NCI-H2029 treated with DMSO at 0.1 percent for 48 hours (cell line): ENCODE measurements around the gene SERINC3.

Experiments used
- DNase-seq: peaks from one replicate; lab custom pipeline; 2025; lab: John Stamatoyannopoulos, UW

Gene SERINC3

DNA sequence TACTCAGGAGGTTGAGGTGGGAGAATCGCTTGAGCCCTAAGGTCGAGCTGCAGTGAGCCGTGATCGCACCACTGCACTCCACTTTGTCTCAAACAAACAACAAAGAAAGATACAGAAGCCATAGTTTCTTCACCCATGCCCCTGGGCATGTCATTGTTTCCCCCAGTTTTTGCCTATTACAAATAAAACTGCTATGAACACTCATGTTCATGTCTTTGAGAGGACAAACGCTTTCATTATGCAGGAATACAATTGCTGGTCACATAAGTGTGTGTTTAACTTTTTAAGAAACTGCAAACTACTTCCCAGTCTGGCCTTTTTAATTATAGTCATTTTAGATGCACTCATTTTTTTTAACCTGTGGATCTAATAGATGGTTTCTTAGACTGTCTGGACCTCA lies 58.4 kb downstream of the SERINC3 start:
- no peak for DNase-seq

DNA sequence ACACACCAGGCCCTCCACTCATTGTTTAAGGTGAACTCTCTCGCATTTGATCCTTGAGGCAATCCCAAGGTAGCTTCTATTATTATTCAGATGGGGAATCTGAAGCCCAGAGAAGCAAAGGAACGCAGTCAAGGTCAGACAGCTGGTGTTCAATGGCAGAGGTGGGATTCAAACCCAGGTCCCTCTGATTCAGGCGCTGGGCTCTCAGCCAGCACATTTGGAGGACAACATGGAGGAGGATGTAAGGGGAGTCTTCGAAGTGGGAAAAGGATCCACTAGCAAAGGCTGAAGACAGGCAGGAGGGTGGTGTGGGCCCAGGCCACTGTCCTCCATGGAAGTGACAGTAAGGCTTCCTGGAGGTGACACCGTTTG lies 60.1 kb downstream of the SERINC3 start:
- DNase-seq: no peak

DNA sequence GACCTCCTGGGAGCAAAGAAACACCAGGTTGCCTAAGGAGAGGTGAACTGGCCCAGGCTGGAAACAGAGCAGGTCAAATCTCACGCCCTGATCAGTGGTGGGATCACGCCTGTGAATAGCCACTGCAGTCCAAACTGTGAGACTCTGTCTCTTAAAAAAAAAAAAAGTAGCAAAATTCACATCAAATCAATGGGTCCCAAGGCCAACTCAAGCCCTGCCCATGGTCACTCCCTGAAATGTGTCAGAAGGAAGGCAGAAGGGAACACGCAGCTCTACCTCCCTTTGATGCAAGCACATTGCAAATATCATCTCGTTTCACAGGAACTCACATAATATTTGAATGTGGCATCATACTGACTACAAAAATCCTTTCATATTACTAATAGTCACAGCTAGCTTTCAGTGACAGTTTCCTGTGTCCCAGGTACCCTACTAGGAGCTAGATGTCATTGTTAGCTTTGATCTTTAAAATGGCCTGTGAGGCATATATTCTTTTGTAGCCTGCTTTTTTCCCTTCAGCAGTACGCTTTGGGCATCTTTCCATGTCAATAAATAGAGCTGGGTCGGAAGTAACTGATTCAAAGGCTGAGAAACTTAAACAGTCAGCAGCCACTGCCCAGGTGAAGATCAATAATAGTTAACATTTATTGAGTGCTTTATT lies 60.6 kb downstream of the SERINC3 start:
- DNase-seq: no peak

DNA sequence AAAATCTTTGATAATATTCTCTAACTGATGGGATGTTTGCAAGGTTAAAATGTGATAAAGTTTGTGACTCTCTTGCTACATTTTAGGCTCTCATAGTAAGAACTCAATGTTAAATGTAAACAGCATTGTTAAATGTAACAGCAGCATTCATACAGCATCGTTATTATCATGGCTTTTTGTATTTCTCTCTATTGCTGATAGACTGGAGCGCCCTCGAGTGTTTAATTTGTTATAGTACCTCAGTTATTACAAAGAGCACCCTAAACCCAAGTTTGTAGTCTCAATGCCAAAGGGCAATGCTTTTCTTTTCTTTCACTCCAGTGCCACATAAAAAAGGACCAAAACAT lies 61.1 kb downstream of the SERINC3 start:
- no peak for DNase-seq

DNA sequence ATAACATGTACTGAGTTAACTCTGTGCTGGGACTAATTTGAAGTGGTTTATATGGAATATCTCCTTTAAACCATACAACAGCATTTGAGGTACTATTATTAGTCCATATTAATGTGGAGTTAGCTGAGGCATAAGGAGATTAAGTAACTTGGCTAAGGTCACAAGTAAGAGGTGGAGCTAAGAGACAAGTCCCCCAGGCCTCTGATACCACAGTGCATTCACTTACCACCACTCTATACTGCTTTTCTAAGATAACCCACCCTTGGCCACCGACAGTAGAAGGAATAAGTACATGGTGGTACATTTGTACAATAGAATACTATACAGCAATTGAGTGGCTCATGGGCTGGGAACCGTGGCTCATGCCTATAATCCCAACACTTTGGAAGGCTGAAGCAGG lies 62.6 kb downstream of the SERINC3 start:
- DNase-seq: no peak

DNA sequence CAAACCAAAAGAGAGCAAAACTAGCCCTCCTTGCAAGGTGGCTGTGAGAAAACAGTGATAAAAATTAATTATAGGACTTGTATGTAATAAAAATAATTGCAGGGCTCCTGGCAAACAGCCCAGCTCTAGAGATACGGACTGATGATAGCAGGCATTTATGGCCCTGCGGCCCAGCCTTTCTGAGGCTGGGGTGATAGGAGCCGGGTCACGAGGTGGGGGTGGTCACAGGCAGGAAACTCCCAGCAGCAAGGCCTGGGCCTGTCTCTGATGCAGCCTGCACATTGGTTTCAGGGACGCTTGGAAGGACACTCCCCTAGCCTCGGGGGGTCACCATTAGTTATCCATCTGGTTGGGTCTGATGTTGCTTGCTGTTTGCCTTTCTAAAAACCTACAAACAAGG lies 64.9 kb downstream of the SERINC3 start:
- DNase-seq: no peak

DNA sequence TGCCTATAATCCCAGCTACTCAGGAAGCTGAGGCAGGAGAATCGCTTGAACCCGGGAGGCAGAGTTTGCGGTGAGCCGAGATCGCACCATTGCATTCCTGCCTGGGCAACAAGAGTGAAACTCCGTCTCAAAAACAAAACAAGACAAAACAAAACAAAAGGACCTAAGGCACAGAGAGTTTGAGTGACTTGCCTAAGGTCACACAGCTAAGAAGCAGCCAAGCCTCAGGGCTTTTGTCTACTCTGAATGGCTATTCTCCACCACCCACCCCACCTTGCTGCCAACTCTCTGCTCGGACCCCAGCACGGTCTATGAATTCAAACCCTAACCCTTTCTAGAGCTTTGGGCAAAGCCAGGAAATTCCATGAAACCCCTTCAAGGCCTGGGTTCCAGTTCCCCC lies 65.3 kb downstream of the SERINC3 start:
- no peak for DNase-seq

DNA sequence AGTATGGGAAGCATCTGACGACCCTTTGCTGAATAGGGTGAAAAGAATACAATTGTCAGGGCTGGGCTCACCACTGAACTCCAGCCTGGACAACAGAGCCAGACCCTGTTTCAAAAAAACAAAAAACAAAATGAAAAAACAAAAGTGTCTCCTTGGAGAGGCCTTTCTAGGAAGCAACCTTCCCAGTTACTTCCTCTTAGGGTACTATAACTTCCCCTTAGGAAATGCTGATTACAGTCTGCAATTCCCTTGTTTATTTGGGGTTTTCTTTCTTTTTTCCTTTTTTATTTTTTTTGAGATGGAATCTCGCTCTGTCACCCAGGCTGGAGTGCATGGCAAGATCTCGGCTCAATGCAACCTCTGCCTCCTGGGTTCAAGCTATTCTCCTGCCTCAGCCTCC lies 66.7 kb downstream of the SERINC3 start:
- DNase-seq: no peak

DNA sequence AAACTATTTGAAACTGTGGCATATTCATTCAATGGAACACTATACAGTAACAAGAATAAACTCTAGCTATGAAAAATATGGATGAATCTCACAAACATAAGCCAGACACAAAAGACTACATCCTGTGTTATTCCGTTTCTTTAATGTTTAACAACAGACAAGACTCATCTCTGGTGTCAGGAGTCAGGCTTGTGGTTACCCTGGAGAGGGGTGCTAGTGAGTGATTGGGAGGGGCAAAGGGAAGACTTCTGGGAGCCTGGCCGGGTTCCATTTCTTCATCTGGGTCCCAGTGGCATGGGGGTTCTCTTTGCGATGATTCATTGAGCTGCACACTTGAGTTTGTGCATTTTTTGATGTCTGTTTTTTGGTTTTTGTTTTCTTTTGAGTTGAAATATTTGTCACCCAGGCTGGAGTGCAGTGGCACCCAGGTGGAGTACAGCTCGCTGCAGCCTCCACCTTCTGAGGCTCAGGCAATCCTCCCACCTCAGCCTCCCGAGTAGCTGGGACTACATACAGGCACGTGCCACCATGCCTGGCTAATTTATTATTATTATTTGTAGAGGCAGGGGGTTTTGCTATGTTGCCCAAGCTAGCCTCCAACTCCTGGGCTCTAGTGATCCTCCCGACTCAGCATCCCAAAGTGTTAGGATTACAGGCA lies 67.4 kb downstream of the SERINC3 start:
- DNase-seq: no peak

DNA sequence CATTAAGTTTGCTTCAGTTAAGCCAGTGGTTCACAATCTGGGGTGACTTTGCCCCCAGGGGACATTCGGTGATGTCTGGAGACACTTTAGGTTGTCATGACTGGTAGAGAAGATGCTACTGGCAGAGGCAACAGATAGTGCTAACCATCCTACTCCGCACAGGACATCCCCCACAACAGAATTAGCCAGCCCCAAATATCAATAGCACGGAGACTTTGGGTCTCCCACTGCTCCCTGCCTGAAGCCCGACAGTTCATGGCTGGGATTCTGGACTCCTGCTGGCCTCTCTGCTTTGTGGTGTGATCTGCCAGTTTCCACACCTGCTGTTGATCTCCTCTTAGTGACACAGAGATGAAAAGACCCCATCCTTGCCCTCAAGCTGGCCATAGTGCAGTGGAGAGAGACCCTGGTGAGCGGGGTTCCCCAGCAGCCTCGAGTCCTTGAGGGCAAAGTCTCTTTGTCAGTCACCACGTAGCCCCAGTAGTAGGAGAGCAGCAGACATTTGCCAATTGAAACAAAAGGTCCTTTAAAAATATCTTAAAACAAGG lies 70.9 kb downstream of the SERINC3 start:
- no peak for DNase-seq

DNA sequence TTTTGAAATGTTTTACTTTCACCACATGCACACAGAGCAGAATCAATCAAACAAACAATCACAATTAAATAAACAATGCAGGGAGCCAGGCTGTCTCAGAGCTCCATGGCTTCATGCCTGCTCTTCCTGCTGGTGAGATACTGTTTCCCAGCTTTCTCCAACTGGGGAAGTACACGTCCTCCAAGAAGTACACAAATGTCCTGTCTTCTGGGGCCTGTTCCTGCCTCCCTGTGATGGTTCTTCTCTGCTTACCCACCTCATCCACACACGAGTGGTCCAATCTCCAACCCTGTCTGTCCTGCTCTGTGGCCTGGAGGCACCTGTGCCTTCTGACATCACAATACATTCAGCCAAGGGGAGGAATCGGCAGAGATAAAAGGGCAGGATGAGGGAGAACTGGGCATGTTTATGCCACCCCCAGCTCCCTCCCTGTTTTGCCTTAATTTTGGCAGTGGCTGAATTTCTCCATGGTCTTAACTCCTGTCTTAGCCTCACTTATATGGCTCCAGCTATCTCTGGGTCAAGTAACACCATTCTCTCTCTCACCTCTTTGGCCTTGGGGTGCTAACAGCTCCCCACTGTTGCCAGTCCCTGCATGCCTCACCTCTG lies 71.5 kb downstream of the SERINC3 start:
- no peak for DNase-seq

DNA sequence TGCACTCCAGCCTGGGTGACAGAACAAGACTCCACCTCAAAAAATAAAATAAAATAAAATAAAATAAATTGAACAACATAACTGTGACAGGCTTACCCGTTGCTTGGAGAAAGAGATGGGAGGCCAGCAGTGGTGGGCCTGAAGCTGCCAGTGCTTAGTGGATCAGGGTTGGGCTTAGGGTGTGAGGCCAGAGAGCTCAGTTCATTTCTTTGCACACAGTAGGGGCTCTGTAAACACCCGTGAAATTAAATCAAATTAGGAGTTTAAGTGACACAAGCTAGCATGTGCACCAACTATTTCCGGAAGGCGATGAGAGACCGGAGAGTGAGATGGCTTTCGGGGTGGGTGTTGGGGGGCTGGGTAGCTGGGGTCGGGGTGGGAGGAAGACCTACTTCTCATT lies 72.0 kb downstream of the SERINC3 start:
- DNase-seq: no peak

DNA sequence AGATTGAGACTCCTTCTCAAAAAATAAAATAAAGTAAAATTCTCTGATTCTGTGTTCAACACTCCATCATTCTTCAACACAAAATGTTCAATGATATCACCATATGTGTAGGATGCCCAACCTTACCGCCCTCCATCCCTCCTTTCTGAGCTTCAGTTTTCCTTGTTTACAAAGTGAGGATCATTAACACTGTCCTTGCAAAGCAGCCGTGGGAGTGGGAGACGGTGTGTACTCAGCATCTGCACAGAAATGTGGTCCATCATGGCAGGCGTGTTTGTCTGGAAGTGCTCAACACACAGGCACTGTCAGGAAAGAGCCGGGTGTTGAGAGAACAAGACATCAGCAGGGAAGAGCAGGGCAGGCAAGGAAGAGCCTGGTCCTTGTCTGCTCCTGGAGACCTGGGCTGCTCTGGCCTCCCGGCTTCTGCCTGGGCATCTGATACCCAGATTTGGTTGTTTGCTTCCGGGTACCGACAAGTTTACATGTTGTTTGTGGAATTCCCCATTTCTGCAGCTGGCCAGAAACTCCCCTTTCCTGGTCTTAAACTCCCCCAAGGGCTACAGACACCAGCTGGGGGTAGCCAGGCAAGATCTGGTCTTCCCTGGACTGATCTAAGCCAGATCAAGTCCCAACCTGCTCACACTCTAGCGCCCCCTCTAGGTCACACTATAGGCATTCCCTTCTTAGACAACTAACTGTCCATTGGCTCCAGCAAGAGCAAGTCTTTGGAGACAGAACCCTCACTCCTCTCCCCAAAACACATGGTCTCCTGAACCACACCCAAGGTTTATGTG lies 72.9 kb downstream of the SERINC3 start:
- DNase-seq: no peak

DNA sequence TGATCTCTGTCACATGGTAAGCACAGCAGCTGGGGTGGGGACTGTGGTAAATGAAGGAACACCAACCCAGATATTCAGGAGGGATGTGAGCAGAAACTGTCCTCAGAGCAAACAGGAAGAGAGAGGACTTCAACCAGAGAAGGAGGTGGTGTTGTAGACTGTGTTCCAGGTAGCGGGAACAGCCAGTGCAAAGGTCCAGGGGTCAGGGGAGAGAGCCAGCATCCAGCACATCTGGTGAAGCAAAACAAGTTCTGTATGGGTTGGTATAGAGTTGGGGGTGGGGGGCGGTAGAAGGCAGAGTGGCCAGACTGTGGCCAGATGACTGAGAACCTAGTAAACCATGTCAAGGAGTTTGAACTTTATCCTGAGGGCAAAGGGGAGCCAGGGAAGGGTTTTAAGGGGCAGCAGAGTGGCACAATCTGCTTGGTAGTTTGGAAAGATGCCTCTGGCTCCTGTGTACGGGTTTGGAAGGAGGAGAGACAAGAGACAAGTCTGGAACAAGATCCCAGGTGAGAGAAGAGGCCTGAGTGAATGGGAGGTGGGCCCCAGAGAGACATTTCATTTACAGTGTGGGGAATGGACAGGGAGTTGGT lies 73.9 kb downstream of the SERINC3 start:
- DNase-seq: no peak
